Subcutaneous abdominal adipose tissue (tissue), 5 donors: ENCODE measurements around the gene SPTSSB.

Source experiments
- H3K27ac ChIP-seq: one replicate; pipeline ENCODE4 v1.7.0; 2013; ENCODE audit warnings: low read depth, mild to moderate bottlenecking, inconsistent platforms, low read length, moderate library complexity
- H3K27me3 ChIP-seq, 5 donors: one replicate each; pipeline ENCODE4 v1.7.0; 2013; ENCODE audit warnings: low read length in 5 of 5, inconsistent platforms in 1 of 5; ENCODE audit not compliant: control insufficient read depth in 5 of 5, insufficient read depth in 4 of 5
- H3K36me3 ChIP-seq, 5 donors: one replicate each; pipeline ENCODE4 v1.7.0; 2013; ENCODE audit warnings: low read length in 5 of 5; ENCODE audit not compliant: control insufficient read depth in 5 of 5, insufficient read depth in 5 of 5
- H3K4me1 ChIP-seq, 5 donors: one replicate each; pipeline ENCODE4 v1.7.0; 2013; ENCODE audit warnings: low read length in 5 of 5, mild to moderate bottlenecking in 3 of 5, moderate library complexity in 1 of 5; ENCODE audit not compliant: control insufficient read depth in 5 of 5, insufficient read depth in 5 of 5
- H3K4me3 ChIP-seq, 5 donors: one replicate each; pipeline ENCODE4 v1.7.0; 2013; ENCODE audit warnings: low read length in 5 of 5, low read depth in 1 of 5
- H3K9ac ChIP-seq, 5 donors: one replicate each; pipeline ENCODE4 v1.7.0; 2013; ENCODE audit warnings: low read length in 5 of 5, mild to moderate bottlenecking in 4 of 5, moderate library complexity in 3 of 5
- H3K9me3 ChIP-seq, 5 donors: one replicate each; pipeline ENCODE4 v1.7.0; 2013; ENCODE audit warnings: low read length in 5 of 5; ENCODE audit not compliant: control insufficient read depth in 5 of 5
- donor health status: healthy.
- donor health status: healthy.
- donor health status: healthy.
- donor health status: healthy.
- donor health status: healthy.

SPTSSB gene, protein sequence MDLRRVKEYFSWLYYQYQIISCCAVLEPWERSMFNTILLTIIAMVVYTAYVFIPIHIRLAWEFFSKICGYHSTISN

DNA sequence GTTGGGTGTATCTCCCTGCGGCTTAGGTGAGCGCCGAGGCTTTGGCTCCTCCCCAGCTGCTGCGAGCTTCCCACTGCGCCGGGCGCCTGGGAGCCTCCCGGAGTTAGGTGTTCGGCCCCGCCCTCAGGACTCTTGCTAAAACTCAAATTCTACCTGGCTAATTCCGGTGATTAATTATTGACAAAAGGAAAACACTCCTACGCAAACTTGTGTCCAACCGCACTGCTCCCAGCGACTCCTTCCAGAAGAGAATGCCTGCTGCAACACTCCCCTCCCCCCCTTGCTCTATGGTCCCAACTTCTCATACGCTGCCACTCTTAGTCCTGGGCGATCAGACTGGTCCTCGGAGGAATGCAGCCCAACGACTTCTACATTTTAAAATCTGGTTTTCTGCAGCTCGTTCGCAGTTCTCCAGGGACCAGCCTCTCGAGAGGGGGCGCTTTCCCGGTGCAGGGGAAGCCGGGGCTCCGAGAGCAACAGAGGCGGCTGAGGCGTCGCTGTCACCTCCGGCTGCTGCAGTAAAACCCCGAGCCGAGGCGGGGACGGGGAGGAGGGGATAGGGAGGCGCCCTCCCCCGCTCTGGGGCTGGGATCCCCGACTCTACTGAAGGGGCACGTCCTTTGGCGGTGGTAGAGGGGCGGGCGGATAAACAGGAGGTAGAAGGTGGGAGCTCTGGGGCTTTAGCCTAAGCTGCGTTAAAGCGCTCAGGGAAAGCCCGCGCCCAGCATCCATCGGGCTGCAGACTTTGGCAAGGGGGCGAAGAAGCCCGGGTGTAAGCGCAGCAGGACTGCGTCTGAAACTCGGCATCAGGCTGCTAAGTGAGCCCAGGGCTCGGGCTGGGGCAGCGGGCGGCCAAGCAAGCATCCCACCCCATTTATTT, at the start of gene SPTSSB:
Gene SPTSSB (minus strand): TSS at position 77 of the 880 bp plus-strand sequence. CDS start 25,194 bp downstream, outside the sequence.
- H3K36me3 ChIP-seq = no peaks in the 10 kb centered on the region
- H3K9me3 ChIP-seq = no peaks in the 10 kb centered on the region
- H3K27ac ChIP-seq = no peak within 1 kb of the TSS
- H3K4me3 ChIP-seq = peak within 1 kb of the TSS; percentile 52 to 71 (median 62)
- peaks cover 0 to 19% (median 19%) of the 10 kb centered on the region in 5 donors for H3K4me1 ChIP-seq
- H3K9ac ChIP-seq = peak within 1 kb of the TSS in 3 of 5 donors; percentile 14 to 59 (median 45)
- H3K27me3 ChIP-seq = peaks cover 10 to 24% (median 20%) of the 10 kb centered on the region in 5 donors

DNA sequence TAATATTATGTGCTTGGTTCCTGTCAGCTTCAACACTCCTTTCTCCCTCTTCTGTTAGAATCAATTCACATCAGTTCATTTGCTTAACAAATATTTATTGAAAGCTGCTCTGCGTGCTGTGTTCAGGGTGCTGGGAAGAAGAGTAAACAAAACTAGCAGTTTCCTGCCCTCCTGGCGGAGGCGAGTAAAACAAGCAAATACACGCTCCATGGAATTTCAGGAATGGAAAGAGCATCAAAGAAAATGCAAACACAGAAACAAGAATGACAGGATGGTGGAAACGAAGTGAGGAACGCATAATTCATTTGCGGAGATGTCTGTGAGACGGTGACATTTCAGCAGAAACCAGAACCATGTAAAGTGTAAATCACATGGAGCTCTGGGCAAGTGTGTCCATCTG, 49.4 kb upstream of the SPTSSB start:
- Histone ChIP-seq H3K27ac (no peak overlapping the region), H3K27me3 (no peaks in the 10 kb centered on the region), H3K4me3 (no peak overlapping the region), H3K9me3 (no peaks in the 10 kb centered on the region), H3K9ac (no peak overlapping the region), H3K36me3 (no peaks in the 10 kb centered on the region), H3K4me1 (peaks cover 0 to 9% (median 8%) of the 10 kb centered on the region in 5 donors)

DNA sequence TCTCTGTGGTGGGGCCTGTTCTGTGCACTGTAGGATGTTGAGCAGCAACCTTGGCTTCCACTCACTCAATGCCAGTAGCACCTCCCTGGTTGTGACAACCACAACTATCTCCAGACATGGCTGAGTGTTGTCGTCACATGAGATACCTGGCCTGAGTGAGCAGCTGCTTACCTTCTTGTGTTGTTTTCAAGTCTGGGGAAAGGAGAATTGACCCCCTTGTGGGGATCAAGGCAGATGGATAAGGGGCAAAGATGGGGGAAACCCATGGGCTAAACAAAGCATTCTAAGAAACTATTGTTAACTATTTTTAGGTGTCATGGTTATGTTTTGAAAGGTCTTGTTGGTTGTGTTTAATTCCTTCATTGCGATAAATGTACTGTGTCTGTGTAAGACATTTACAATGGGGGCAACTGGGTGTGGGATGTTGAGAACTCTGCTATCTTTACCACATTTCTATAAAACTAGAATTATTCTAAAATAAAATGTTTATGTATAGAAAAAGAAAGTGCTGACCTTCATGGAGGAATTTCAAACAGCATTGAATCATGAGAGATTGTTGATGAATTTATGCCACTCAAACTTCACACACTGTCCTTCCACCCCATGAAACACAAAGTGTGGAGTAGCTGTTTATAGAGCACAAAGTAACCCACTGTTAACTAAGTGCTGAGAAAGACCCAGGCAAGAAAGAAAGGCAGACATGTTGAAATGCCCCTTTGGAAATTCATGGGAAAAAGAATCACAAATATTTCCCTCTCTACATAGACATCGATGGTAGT, 48.4 kb upstream of the SPTSSB start:
- Histone ChIP-seq H3K27ac (no peak overlapping the region), H3K4me1 (peaks cover 0 to 18% (median 8%) of the 10 kb centered on the region in 5 donors), H3K36me3 (no peaks in the 10 kb centered on the region), H3K27me3 (no peaks in the 10 kb centered on the region), H3K4me3 (no peak overlapping the region), H3K9me3 (no peaks in the 10 kb centered on the region), H3K9ac (no peak overlapping the region)

DNA sequence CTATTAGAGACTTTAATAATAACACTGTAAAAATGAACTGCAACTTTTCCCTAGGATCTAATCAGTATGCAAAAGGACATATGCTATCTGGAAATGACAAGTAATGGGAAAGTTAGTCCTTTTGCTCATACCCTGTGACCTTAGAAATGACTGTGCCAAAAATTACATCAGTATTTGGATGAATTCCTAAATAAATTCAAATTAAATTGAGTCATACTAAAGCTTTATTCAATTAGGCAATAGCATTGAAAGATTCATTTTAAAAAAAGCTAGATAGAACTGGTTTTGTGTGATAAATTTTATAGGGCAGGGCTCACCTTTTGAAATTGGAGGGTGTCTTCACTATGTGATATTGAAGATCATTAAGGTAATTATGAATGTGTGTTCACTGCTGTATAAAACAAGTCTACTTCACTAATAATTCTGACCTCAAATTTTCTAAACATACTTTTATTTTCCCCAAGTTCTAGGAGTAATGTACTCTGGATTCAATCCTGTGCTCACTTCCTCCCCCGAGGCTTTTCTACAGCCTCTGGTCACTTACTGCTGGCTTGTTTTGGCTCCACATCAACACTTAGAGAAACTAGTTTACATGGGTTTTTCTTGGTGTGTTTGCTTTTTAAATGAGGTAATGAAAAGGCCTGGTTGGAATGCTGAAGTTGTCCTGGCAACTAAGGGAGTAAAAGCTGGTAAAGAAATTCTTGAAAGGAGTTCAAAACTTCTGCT, 44.4 kb upstream of the SPTSSB start:
- no peak overlapping the region for H3K4me3 ChIP-seq
- H3K27ac ChIP-seq = peak overlapping the region; percentile 85
- H3K27me3 ChIP-seq = no peaks in the 10 kb centered on the region
- peak overlapping the region in 4 of 5 donors; percentile 38 to 76 (median 42) for H3K9ac ChIP-seq
- H3K36me3 ChIP-seq = no peaks in the 10 kb centered on the region
- H3K9me3 ChIP-seq = no peaks in the 10 kb centered on the region
- H3K4me1 ChIP-seq = peaks cover 0 to 25% (median 20%) of the 10 kb centered on the region in 5 donors

DNA sequence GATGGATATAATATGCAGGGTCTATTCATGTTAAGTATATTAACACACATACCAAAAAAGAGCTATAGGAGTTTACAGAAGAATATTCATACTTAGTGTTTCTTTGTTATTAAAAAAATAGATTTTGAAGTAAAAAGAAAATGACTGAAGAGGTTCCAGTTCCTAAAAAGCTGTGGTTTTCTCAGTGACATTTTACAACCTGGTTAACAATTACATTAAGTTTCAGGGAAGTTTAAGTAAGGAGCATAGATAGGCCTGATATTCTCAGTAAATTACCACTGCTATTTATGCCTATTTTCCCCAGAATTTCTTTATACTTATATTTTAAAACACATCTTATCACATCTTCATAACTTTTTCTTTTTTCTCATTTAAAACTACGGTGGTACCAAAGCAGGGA, 43.6 kb upstream of the SPTSSB start:
- peak overlapping the region in 1 of 5 donors; percentile 46 for H3K9ac ChIP-seq
- H3K4me3 ChIP-seq = no peak overlapping the region
- peaks cover 0 to 25% (median 20%) of the 10 kb centered on the region in 5 donors for H3K4me1 ChIP-seq
- H3K27me3 ChIP-seq = no peaks in the 10 kb centered on the region
- no peaks in the 10 kb centered on the region for H3K9me3 ChIP-seq
- H3K27ac ChIP-seq = peak overlapping the region; percentile 85
- H3K36me3 ChIP-seq = no peaks in the 10 kb centered on the region

DNA sequence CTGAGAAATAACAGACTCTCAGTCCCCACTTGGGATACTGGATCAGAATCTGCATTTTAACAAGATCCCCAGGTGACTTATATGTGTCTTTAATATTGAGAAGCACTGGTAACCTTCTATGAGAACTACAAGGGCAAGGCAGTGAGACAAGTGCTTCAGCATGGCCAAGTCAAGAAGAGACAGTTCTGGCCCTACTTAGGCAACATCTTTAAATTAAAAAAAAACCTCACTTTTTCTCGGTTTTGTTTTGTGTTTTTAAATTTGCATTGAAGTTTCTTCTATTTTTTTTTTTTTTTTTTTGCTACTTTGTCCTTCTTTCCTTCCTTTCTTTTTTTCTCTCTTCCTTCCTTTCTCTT, 42.5 kb upstream of the SPTSSB start:
- Histone ChIP-seq H3K27me3 (no peaks in the 10 kb centered on the region), H3K27ac (no peak overlapping the region)

DNA sequence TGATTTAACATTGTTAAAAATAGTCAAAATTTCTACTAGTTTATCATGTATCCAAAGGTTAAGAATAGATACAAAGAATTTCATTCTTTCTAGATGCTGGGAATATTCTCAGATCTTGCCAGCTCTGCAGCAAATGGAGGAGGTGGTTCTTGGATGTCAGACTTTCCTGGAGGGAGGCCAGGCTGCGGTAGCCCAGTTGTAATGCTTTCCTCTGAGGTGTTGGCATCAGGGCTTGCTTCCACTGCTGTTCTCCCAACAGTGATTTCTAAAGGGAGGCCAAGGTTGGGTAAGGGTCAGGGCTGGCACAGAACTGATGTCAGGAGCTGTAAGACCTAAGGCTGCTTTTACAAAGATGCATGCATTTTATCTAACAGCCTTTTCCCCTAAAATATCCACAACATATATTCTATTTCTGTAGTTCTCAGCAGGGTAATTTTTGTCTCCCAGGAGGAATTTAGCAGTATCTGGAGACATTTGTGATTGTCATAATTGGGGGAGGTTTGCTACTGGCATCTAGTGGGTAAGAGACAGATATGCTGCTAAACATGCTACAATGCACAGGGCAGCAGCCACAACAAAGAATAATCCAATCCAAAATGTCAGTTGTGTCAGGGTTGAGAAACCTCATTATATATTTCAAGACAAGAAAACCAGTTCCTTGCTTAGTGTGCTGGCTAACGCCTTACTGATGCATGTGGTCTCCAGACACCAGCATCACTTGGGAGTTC, 42.0 kb upstream of the SPTSSB start:
- Histone ChIP-seq H3K27ac (no peak overlapping the region), H3K4me3 (no peak overlapping the region), H3K27me3 (no peaks in the 10 kb centered on the region)

More for the DNA sequence above, 42.5 kb upstream of the SPTSSB start:
- Histone ChIP-seq H3K36me3 (no peaks in the 10 kb centered on the region), H3K4me3 (no peak overlapping the region), H3K4me1 (peaks cover 0 to 25% (median 20%) of the 10 kb centered on the region in 5 donors), H3K9ac (no peak overlapping the region), H3K9me3 (no peaks in the 10 kb centered on the region)

DNA sequence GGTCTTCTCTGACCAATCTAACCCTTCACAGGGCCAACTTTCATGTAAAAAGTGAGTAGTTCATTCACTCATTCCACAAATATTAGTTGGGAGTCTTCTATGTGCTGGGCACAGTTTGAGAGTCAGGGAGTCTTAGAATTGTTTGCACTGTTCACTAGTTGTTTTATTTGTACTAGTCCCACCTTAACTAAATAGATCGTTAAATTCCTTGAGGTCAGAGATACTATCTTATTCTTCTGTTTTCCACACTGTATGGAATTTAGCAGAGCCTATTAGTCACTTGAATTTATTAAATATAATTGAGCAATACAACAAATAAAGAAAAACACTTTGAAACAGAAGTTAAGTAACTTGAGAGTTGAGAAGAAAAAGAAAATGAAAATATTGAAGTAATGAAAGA, 40.8 kb upstream of the SPTSSB start:
- H3K9me3 ChIP-seq = no peaks in the 10 kb centered on the region

More for the DNA sequence above, 42.0 kb upstream of the SPTSSB start:
- peaks cover 0 to 25% (median 20%) of the 10 kb centered on the region in 5 donors for H3K4me1 ChIP-seq
- H3K9ac ChIP-seq = no peak overlapping the region
- H3K36me3 ChIP-seq = no peaks in the 10 kb centered on the region
- H3K9me3 ChIP-seq = no peaks in the 10 kb centered on the region

DNA sequence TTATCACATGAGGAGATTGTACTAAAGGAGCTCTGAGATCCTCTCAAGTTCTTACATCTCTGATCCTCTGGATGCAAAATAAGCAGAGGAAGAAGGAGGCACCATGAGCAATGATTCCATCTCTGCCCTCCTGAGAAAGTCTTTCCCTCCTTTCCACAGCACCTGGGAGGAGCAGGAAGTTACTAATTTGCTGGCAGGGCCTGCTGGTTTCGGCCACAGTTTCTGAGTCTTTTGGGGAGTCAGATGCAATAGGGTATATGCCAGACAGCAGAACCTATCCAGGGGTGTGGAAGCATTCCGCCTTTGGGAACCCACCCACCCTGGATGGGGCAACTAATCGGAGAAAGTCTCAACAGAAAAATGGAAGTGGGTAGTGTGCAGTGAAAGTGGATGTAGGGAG, 38.5 kb upstream of the SPTSSB start:
- H3K9ac ChIP-seq = no peak overlapping the region
- H3K27ac ChIP-seq = no peak overlapping the region
- no peak overlapping the region for H3K4me3 ChIP-seq
- H3K9me3 ChIP-seq = peaks cover 0 to 3% (median 0%) of the 10 kb centered on the region in 5 donors
- H3K36me3 ChIP-seq = no peaks in the 10 kb centered on the region
- H3K27me3 ChIP-seq = no peaks in the 10 kb centered on the region
- H3K4me1 ChIP-seq = peaks cover 0 to 12% (median 11%) of the 10 kb centered on the region in 5 donors

More for the DNA sequence above, 40.8 kb upstream of the SPTSSB start:
- H3K27ac ChIP-seq = no peak overlapping the region
- no peaks in the 10 kb centered on the region for H3K27me3 ChIP-seq
- no peak overlapping the region for H3K4me3 ChIP-seq
- no peaks in the 10 kb centered on the region for H3K36me3 ChIP-seq
- no peak overlapping the region for H3K9ac ChIP-seq
- peaks cover 0 to 25% (median 20%) of the 10 kb centered on the region in 5 donors for H3K4me1 ChIP-seq
